Measurements from ENCODE around the gene BCAS3.

DNA sequence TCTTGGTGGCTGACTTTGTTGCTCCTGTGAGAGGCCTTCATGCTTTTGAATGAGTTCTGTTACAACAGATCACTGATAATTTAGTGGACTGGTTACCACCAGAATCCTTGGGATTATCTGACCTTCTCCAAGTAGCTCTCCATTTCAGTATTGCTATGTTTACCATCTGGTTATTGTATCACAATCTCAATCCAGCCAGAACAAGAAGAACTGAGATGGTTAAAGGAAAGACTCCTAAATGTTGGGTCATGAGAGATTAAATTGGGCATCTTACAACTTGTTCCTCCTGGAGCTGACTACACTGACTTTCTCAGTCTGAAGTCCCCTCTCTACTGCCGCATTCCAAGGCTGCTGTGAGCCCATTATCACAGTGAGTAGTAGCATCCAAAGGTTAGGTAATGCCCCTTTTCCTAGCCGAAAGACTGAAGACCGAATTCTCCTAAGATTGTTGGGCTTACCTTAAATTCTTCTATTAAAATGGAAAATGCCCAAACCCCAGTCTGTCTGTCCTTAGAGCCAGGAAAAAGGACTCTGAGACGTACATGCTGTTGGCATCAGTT lies 540.3 kb downstream of the BCAS3 start:
- TF ChIP-seq, protein P1, sequence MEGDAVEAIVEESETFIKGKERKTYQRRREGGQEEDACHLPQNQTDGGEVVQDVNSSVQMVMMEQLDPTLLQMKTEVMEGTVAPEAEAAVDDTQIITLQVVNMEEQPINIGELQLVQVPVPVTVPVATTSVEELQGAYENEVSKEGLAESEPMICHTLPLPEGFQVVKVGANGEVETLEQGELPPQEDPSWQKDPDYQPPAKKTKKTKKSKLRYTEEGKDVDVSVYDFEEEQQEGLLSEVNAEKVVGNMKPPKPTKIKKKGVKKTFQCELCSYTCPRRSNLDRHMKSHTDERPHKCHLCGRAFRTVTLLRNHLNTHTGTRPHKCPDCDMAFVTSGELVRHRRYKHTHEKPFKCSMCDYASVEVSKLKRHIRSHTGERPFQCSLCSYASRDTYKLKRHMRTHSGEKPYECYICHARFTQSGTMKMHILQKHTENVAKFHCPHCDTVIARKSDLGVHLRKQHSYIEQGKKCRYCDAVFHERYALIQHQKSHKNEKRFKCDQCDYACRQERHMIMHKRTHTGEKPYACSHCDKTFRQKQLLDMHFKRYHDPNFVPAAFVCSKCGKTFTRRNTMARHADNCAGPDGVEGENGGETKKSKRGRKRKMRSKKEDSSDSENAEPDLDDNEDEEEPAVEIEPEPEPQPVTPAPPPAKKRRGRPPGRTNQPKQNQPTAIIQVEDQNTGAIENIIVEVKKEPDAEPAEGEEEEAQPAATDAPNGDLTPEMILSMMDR (conservative IDR thresholded peaks at IDR 0.05; ENCODE audit: low read depth, low read length), result no peak
- TF ChIP-seq EZH2 (IDR thresholded peaks at IDR 0.05; ENCODE audit: borderline replicate concordance, low read depth, low read length, poor library complexity, severe bottlenecking), result no peak

Measured in A673 (cell line).